Hematopoietic multipotent progenitor cell treated with erythropoietin and hydrocortisone succinate and interleukin-3 and kit ligand, for 17 days (in vitro differentiated cells): ENCODE results near the gene TUBB2A.
A peak's percentile ranks its signal among the peaks of the same experiment; 100 is the strongest.
"Not testable (repeated sequence)": the region's sequence is repeated elsewhere in the genome, so short reads cannot be mapped to it uniquely, and the experiment has no call there.

ENCODE experiments used
- DNase-seq: peaks from one replicate; pipeline ENCODE4 v3.0.0-alpha.2; 2015; ENCODE audit warnings: low spot score

Gene TUBB2A

GRCh38 chr6:3157131-3157933 lies at the start of gene TUBB2A:
Gene TUBB2A (minus strand): TSS chr6:3157544. CDS start chr6:3157463, 81 bp downstream.
- peak; percentile 94 for DNase-seq

GRCh38 chr6:3206339-3207015 lies 49.1 kb upstream of the TUBB2A start:
- no peak for DNase-seq

GRCh38 chr6:3205913-3206312 lies 48.6 kb upstream of the TUBB2A start:
- DNase-seq = no peak

GRCh38 chr6:3204921-3205320 lies 47.6 kb upstream of the TUBB2A start:
- DNase-seq = no peak

- no peak for DNase-seq
These were observed 45.8 kb upstream of the TUBB2A start for GRCh38 chr6:3202999-3203696.

- no peak for DNase-seq
These were observed 44.0 kb upstream of the TUBB2A start for GRCh38 chr6:3201388-3201787.

- DNase-seq = no peak
These were observed 43.3 kb upstream of the TUBB2A start for GRCh38 chr6:3200682-3201081.

GRCh38 chr6:3199382-3199781 lies 42.0 kb upstream of the TUBB2A start:
- DNase-seq = no peak

GRCh38 chr6:3197734-3198133 lies 40.4 kb upstream of the TUBB2A start:
- DNase-seq = not testable (repeated sequence)

- no peak for DNase-seq
These were observed 39.4 kb upstream of the TUBB2A start for GRCh38 chr6:3196770-3197169.

GRCh38 chr6:3195695-3196497 lies 38.6 kb upstream of the TUBB2A start:
- DNase-seq = no peak

- DNase-seq = no peak
These were observed 38.0 kb upstream of the TUBB2A start for GRCh38 chr6:3195420-3195694.

- DNase-seq = no peak
These were observed 37.4 kb upstream of the TUBB2A start for GRCh38 chr6:3194535-3195419.

GRCh38 chr6:3193102-3193849 lies 35.9 kb upstream of the TUBB2A start:
- DNase-seq = no peak

GRCh38 chr6:3190779-3191178 lies 33.4 kb upstream of the TUBB2A start:
- no peak for DNase-seq

- DNase-seq = no peak
These were observed 32.7 kb upstream of the TUBB2A start for GRCh38 chr6:3190056-3190455.

GRCh38 chr6:3189192-3189591 lies 31.8 kb upstream of the TUBB2A start:
- not testable (repeated sequence) for DNase-seq

- no peak for DNase-seq
These were observed 30.9 kb upstream of the TUBB2A start for GRCh38 chr6:3188262-3188661.

- no peak for DNase-seq
These were observed 29.6 kb upstream of the TUBB2A start for GRCh38 chr6:3186974-3187382.

GRCh38 chr6:3183066-3183465 lies 25.7 kb upstream of the TUBB2A start:
- no peak for DNase-seq

- no peak for DNase-seq
These were observed 23.8 kb upstream of the TUBB2A start for GRCh38 chr6:3181105-3181504.
